ENCODE results near the gene PTK7. TPM values are rescaled to one million over a fixed set of nuclear protein-coding genes. Genes with fewer than 3 reads are reported as not detected.
A peak's percentile ranks its signal among the peaks of the same experiment; 100 is the strongest.

The PTK7 gene
- total RNA-seq, 1 experiment from 2014 or later, result 165 TPM

DNA sequence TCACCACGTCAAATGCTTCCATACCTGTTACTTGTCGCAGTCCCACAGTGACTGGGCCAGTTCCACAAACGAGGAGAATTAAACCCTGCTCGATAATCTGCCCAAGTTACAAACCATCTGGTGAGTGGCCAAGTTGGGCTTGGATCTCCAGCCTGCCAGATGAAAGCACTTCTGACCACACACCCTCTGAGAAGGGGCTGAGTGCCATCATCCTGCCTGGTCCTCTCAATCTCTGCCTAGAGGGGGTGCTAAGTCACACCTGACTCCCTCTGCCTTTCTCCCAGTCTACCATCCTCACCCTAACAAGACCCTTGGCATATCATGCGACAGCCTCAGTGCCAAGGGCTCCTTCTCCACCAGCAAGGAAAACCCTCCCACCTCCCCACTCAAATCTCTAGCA lies 38.9 kb upstream of the PTK7 start:
- DNase-seq (ENCODE audit: low spot score), result no peak
- CTCF ChIA-PET, result interaction anchor here (0.5 kb wide), 1 partner anchor 155 kb away, joined by 4 read pairs; no protein-coding TSS in a partner anchor
- TF ChIP-seq, protein P1, sequence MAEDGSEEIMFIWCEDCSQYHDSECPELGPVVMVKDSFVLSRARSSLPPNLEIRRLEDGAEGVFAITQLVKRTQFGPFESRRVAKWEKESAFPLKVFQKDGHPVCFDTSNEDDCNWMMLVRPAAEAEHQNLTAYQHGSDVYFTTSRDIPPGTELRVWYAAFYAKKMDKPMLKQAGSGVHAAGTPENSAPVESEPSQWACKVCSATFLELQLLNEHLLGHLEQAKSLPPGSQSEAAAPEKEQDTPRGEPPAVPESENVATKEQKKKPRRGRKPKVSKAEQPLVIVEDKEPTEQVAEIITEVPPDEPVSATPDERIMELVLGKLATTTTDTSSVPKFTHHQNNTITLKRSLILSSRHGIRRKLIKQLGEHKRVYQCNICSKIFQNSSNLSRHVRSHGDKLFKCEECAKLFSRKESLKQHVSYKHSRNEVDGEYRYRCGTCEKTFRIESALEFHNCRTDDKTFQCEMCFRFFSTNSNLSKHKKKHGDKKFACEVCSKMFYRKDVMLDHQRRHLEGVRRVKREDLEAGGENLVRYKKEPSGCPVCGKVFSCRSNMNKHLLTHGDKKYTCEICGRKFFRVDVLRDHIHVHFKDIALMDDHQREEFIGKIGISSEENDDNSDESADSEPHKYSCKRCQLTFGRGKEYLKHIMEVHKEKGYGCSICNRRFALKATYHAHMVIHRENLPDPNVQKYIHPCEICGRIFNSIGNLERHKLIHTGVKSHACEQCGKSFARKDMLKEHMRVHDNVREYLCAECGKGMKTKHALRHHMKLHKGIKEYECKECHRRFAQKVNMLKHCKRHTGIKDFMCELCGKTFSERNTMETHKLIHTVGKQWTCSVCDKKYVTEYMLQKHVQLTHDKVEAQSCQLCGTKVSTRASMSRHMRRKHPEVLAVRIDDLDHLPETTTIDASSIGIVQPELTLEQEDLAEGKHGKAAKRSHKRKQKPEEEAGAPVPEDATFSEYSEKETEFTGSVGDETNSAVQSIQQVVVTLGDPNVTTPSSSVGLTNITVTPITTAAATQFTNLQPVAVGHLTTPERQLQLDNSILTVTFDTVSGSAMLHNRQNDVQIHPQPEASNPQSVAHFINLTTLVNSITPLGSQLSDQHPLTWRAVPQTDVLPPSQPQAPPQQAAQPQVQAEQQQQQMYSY (CRISPR knock-in tag; IDR thresholded peaks at IDR 0.05), result no peak
- TF ChIP-seq GTF2I (CRISPR knock-in tag; conservative IDR thresholded peaks at IDR 0.05) (no peak), RORB (CRISPR knock-in tag; IDR thresholded peaks at IDR 0.05) (no peak), JAZF1 (CRISPR knock-in tag; IDR thresholded peaks at IDR 0.05) (no peak), ZNF317 (CRISPR knock-in tag; IDR thresholded peaks at IDR 0.05; ENCODE audit: borderline replicate concordance, low read depth) (no peak), GRHL2 (CRISPR knock-in tag; IDR thresholded peaks at IDR 0.05; ENCODE audit: insufficient replicate concordance, severe bottlenecking) (no peak), JUN (CRISPR knock-in tag; IDR thresholded peaks at IDR 0.05) (no peak), ESRRA (CRISPR knock-in tag; IDR thresholded peaks at IDR 0.05; ENCODE audit: borderline replicate concordance) (no peak), TEAD1 (CRISPR knock-in tag; IDR thresholded peaks at IDR 0.05) (no peak), SMAD3 (CRISPR knock-in tag; IDR thresholded peaks at IDR 0.05; ENCODE audit: borderline replicate concordance) (no peak), NR1H2 (CRISPR knock-in tag; IDR thresholded peaks at IDR 0.05) (no peak), FOXP1 (CRISPR knock-in tag; IDR thresholded peaks at IDR 0.05; ENCODE audit: borderline replicate concordance) (no peak), CBFB (CRISPR knock-in tag; IDR thresholded peaks at IDR 0.05; ENCODE audit: low read depth) (no peak), NR3C1 (CRISPR knock-in tag; conservative IDR thresholded peaks at IDR 0.05; ENCODE audit: low read depth) (no peak), ATF1 (CRISPR knock-in tag; IDR thresholded peaks at IDR 0.05) (no peak), MXD4 (CRISPR knock-in tag; IDR thresholded peaks at IDR 0.05; ENCODE audit: borderline replicate concordance) (no peak), ELF4 (CRISPR knock-in tag; IDR thresholded peaks at IDR 0.05; ENCODE audit: low read depth) (no peak), FOXK1 (CRISPR knock-in tag; IDR thresholded peaks at IDR 0.05) (no peak)
- TF ChIP-seq, protein P2, sequence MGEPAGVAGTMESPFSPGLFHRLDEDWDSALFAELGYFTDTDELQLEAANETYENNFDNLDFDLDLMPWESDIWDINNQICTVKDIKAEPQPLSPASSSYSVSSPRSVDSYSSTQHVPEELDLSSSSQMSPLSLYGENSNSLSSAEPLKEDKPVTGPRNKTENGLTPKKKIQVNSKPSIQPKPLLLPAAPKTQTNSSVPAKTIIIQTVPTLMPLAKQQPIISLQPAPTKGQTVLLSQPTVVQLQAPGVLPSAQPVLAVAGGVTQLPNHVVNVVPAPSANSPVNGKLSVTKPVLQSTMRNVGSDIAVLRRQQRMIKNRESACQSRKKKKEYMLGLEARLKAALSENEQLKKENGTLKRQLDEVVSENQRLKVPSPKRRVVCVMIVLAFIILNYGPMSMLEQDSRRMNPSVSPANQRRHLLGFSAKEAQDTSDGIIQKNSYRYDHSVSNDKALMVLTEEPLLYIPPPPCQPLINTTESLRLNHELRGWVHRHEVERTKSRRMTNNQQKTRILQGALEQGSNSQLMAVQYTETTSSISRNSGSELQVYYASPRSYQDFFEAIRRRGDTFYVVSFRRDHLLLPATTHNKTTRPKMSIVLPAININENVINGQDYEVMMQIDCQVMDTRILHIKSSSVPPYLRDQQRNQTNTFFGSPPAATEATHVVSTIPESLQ (CRISPR knock-in tag; IDR thresholded peaks at IDR 0.05), result no peak
- TF ChIP-seq, protein P3, sequence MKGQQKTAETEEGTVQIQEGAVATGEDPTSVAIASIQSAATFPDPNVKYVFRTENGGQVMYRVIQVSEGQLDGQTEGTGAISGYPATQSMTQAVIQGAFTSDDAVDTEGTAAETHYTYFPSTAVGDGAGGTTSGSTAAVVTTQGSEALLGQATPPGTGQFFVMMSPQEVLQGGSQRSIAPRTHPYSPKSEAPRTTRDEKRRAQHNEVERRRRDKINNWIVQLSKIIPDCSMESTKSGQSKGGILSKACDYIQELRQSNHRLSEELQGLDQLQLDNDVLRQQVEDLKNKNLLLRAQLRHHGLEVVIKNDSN (CRISPR knock-in tag; IDR thresholded peaks at IDR 0.05), result no peak
- H3K4me1 Mint-ChIP-seq, result no peaks in the 10 kb centered on the region
- ATAC-seq, result peak; percentile 65; the same call in 1 of the 2 replicates
- H3K4me3 Mint-ChIP-seq, result no peak overlapping the region
- H3K36me3 Mint-ChIP-seq, result peaks cover 44% of the 10 kb centered on the region
- H3K9me3 Mint-ChIP-seq, result no peaks in the 10 kb centered on the region
- no peaks in the 10 kb centered on the region for H3K27me3 Mint-ChIP-seq (ENCODE audit: low read depth)
- H3K27ac Mint-ChIP-seq, result no peak overlapping the region
- POLR2A ChIA-PET, result no interaction called here

DNA sequence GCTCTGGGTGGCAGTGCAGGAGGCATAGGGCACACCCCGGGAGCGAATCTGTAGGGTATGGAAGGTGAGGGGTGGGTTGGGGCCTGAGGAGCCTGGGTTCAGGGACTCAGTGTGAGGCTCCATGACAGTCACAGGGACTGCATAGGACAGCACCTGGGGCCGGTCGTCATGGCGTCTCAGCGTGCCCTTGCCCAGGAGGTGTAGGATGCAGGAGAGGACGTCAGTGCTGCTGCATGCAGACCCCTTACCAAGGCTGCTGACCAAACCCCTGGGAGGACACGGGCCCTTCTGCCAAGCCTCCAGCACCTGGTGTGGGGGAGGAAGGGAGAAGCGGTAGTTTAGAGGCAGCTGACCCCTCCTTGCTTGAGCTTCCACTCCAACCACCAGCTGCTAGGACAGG lies 38.4 kb upstream of the PTK7 start:
- Mint-ChIP-seq H3K4me3 (no peak overlapping the region), H3K36me3 (peaks cover 46% of the 10 kb centered on the region), H3K4me1 (no peaks in the 10 kb centered on the region), H3K9me3 (no peaks in the 10 kb centered on the region), H3K27ac (no peak overlapping the region), H3K27me3 (ENCODE audit: low read depth) (no peaks in the 10 kb centered on the region)
- POLR2A ChIA-PET, result no interaction called here
- CTCF ChIA-PET, result no interaction called here
- TF ChIP-seq ZNF138 (CRISPR knock-in tag; conservative IDR thresholded peaks at IDR 0.05) (no peak), FOXP1 (CRISPR knock-in tag; IDR thresholded peaks at IDR 0.05; ENCODE audit: borderline replicate concordance) (no peak), ZNF232 (CRISPR knock-in tag; IDR thresholded peaks at IDR 0.05) (no peak), NR1H2 (CRISPR knock-in tag; IDR thresholded peaks at IDR 0.05) (no peak), MXD4 (CRISPR knock-in tag; IDR thresholded peaks at IDR 0.05; ENCODE audit: borderline replicate concordance) (no peak), ZNF121 (CRISPR knock-in tag; IDR thresholded peaks at IDR 0.05) (no peak), NR2C2 (CRISPR knock-in tag; IDR thresholded peaks at IDR 0.05) (no peak), ZNF396 (CRISPR knock-in tag; IDR thresholded peaks at IDR 0.05; ENCODE audit: borderline replicate concordance) (no peak), PRRX2 (CRISPR knock-in tag; IDR thresholded peaks at IDR 0.05) (no peak), EMX1 (CRISPR knock-in tag; IDR thresholded peaks at IDR 0.05) (no peak), ESRRA (CRISPR knock-in tag; IDR thresholded peaks at IDR 0.05; ENCODE audit: borderline replicate concordance) (no peak), ELF4 (CRISPR knock-in tag; IDR thresholded peaks at IDR 0.05; ENCODE audit: low read depth) (no peak), TEAD1 (CRISPR knock-in tag; IDR thresholded peaks at IDR 0.05) (no peak)
- TF ChIP-seq, protein P4, sequence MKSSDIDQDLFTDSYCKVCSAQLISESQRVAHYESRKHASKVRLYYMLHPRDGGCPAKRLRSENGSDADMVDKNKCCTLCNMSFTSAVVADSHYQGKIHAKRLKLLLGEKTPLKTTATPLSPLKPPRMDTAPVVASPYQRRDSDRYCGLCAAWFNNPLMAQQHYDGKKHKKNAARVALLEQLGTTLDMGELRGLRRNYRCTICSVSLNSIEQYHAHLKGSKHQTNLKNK (CRISPR knock-in tag; IDR thresholded peaks at IDR 0.05), result no peak
- TF ChIP-seq, protein P5, sequence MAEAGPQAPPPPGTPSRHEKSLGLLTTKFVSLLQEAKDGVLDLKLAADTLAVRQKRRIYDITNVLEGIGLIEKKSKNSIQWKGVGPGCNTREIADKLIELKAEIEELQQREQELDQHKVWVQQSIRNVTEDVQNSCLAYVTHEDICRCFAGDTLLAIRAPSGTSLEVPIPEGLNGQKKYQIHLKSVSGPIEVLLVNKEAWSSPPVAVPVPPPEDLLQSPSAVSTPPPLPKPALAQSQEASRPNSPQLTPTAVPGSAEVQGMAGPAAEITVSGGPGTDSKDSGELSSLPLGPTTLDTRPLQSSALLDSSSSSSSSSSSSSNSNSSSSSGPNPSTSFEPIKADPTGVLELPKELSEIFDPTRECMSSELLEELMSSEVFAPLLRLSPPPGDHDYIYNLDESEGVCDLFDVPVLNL (CRISPR knock-in tag; IDR thresholded peaks at IDR 0.05; ENCODE audit: borderline replicate concordance, low read depth), result no peak
- DNase-seq (ENCODE audit: low spot score), result no peak
- no peak for ATAC-seq

Data from WTC11 (cell line).